GM21529 (cell line): ENCODE results near the gene DBR1.

ENCODE experiments used
- ATAC-seq: cut with Tn5 transposase; IDR thresholded peaks from one replicate; pipeline ENCODE4 v1.9.1; 2021; ENCODE audit not compliant: unreplicated experiment

Gene DBR1

GRCh38 chr3:138174421-138175131, at the start of gene DBR1:
TSS of gene DBR1 (minus strand) at chr3:138174921. CDS start at chr3:138174795, 126 bp downstream.
- peak; percentile 90 for ATAC-seq

GRCh38 chr3:138222942-138223287, 48.2 kb upstream of the DBR1 start:
- no peak for ATAC-seq

- no peak for ATAC-seq
These were observed 47.6 kb upstream of the DBR1 start for GRCh38 chr3:138222131-138222941.

GRCh38 chr3:138220788-138221187, 46.1 kb upstream of the DBR1 start:
- ATAC-seq, result no peak

- ATAC-seq, result no peak
These were observed 45.5 kb upstream of the DBR1 start for GRCh38 chr3:138220242-138220641.

- ATAC-seq, result no peak
These were observed 44.5 kb upstream of the DBR1 start for GRCh38 chr3:138219255-138219654.

- no peak for ATAC-seq
These were observed 38.8 kb upstream of the DBR1 start for GRCh38 chr3:138213398-138214085.

GRCh38 chr3:138210528-138210927, 35.8 kb upstream of the DBR1 start:
- no peak for ATAC-seq

GRCh38 chr3:138206196-138206595, 31.5 kb upstream of the DBR1 start:
- ATAC-seq, result no peak

- ATAC-seq, result no peak
These were observed 30.8 kb upstream of the DBR1 start for GRCh38 chr3:138205527-138205926.

GRCh38 chr3:138203938-138204337, 29.2 kb upstream of the DBR1 start:
- no peak for ATAC-seq

- ATAC-seq, result no peak
These were observed 28.4 kb upstream of the DBR1 start for GRCh38 chr3:138202945-138203701.

GRCh38 chr3:138200424-138200823, 25.7 kb upstream of the DBR1 start:
- no peak for ATAC-seq

GRCh38 chr3:138199851-138200250, 25.1 kb upstream of the DBR1 start:
- ATAC-seq, result peak; percentile 66

GRCh38 chr3:138197524-138197923, 22.8 kb upstream of the DBR1 start:
- ATAC-seq, result no peak

GRCh38 chr3:138197058-138197457, 22.3 kb upstream of the DBR1 start:
- ATAC-seq, result no peak

- no peak for ATAC-seq
These were observed 21.3 kb upstream of the DBR1 start for GRCh38 chr3:138196023-138196422.

GRCh38 chr3:138195481-138195880, 20.8 kb upstream of the DBR1 start:
- ATAC-seq, result no peak

GRCh38 chr3:138188013-138188730, 13.5 kb upstream of the DBR1 start:
- ATAC-seq, result peak; percentile 0

- ATAC-seq, result peak; percentile 58
These were observed 12.7 kb upstream of the DBR1 start, which contains the start of gene ARMC8 for GRCh38 chr3:138187296-138188012. TSS of gene ARMC8 (plus strand) at chr3:138187301. CDS start at chr3:138187555, 254 bp downstream.
